SK-N-SH (cell line): Measurements from ENCODE around the gene UBE2L5. TPM values are rescaled to one million over a fixed set of nuclear protein-coding genes. Genes with fewer than 3 reads are reported as not detected.

Experiments
- CTCF ChIA-PET: fragments of 300-600, 350-600 bp; formaldehyde crosslinking; extraction: SDS; loops from one replicate; lab custom pipeline; 2021; lab: Yijun Ruan, JAX
- POLR2A ChIA-PET: fragments of 350-600 bp; sonication (Branson Sonifier 250); formaldehyde crosslinking; extraction: SDS; loops from one replicate; lab custom pipeline; 2020; ENCODE audit warnings: antibody characterized with exemption, inconsistent platforms; lab: Yijun Ruan, JAX
- DNase-seq: peaks from one replicate; pipeline ENCODE4 v3.0.0; 2012
- H2AFZ ChIP-seq: fragments of 200-600 bp; sonication (generic); 2 replicates; pipeline ENCODE4 v1.8.1; 2016; ENCODE audit warnings: antibody characterized with exemption, mild to moderate bottlenecking, low read depth
- H3F3A ChIP-seq: fragments of 200-600 bp; sonication (generic); replicated peaks from 2 replicates; pipeline ENCODE3; 2016; ENCODE audit warnings: antibody characterized with exemption, mild to moderate bottlenecking; ENCODE audit not compliant: insufficient read depth
- H3K27ac ChIP-seq, 2 experiments: fragments of 200-500 bp in 1 of 2; fragments of 200-600 bp in 1 of 2; sonication (Bioruptor generic) in 1 of 2; sonication (generic), shearing (Covaris generic) in 1 of 2; 2 replicates each; pipeline versions ENCODE4 v1.5.1 to v1.6.1; 2014 to 2016; ENCODE audit warnings: low read depth in 2 of 2, inconsistent platforms in 1 of 2, low read length in 1 of 2, mild to moderate bottlenecking in 1 of 2, mixed read lengths in 1 of 2
- H3K27me3 ChIP-seq: fragments of 200-600 bp; sonication (generic), shearing (Covaris generic); 2 replicates; pipeline ENCODE4 v1.6.1; 2016; ENCODE audit warnings: mixed run types; ENCODE audit not compliant: insufficient read depth
- H3K36me3 ChIP-seq, 2 experiments: fragments of 200-500 bp in 1 of 2; fragments of 200-600 bp in 1 of 2; sonication (Bioruptor generic) in 1 of 2; sonication (generic) in 1 of 2; replicated peaks in 1 of 2; 2 replicates each; pipeline versions ENCODE3 to v1.5.1; 2014 to 2016; ENCODE audit warnings: low read length in 1 of 2, mild to moderate bottlenecking in 1 of 2; ENCODE audit not compliant: insufficient read depth in 2 of 2, control insufficient read depth in 1 of 2
- H3K4me1 ChIP-seq, 2 experiments: fragments of 200-500 bp in 1 of 2; fragments of 200-600 bp in 1 of 2; sonication (Bioruptor generic) in 1 of 2; sonication (generic), shearing (Covaris generic) in 1 of 2; 2 replicates each; pipeline versions ENCODE4 v1.5.1 to v1.6.1; 2014 to 2016; ENCODE audit warnings: low read depth in 1 of 2, low read length in 1 of 2, mixed run types in 1 of 2; ENCODE audit not compliant: insufficient read depth in 2 of 2, control insufficient read depth in 1 of 2
- H3K4me2 ChIP-seq: fragments of 200-600 bp; sonication (generic), shearing (Covaris generic); 2 replicates; pipeline ENCODE4 v1.6.1; 2017; ENCODE audit warnings: mixed run types
- H3K4me3 ChIP-seq, 2 experiments: fragments of 200-500 bp in 1 of 2; fragments of 200-600 bp in 1 of 2; sonication (Bioruptor generic) in 1 of 2; sonication (generic), shearing (Covaris generic) in 1 of 2; 2 replicates each; pipeline versions ENCODE4 v1.5.1 to v1.8.1; 2014 to 2016; ENCODE audit warnings: low read depth in 2 of 2, inconsistent platforms in 1 of 2, low read length in 1 of 2, mild to moderate bottlenecking in 1 of 2, mixed read lengths in 1 of 2, moderate library complexity in 1 of 2
- H3K79me2 ChIP-seq: fragments of 200-600 bp; sonication (generic); 2 replicates; pipeline ENCODE4 v1.8.1; 2017; ENCODE audit warnings: mild to moderate bottlenecking; ENCODE audit not compliant: insufficient read depth
- H3K9ac ChIP-seq: fragments of 200-600 bp; sonication (generic); 2 replicates; pipeline ENCODE4 v1.6.1; 2017; ENCODE audit warnings: mixed run types
- H3K9me2 ChIP-seq: fragments of 200-600 bp; sonication (generic); 2 replicates; pipeline ENCODE4 v1.6.1; 2017; ENCODE audit warnings: mixed run types
- H3K9me3 ChIP-seq: fragments of 200-600 bp; sonication (generic); 2 replicates; pipeline ENCODE4 v1.6.1; 2017; ENCODE audit warnings: mixed run types, mild to moderate bottlenecking, moderate library complexity
- H4K20me1 ChIP-seq: fragments of 200-600 bp; sonication (generic); 2 replicates; pipeline ENCODE4 v1.6.1; 2017; ENCODE audit warnings: mild to moderate bottlenecking, mixed run types; ENCODE audit not compliant: insufficient read depth
- CHD2 ChIP-seq: fragments of 150-350 bp; IDR thresholded peaks from 2 replicates; pipeline ENCODE4 v1.6.1; 2018; ENCODE audit warnings: low read length; ENCODE audit not compliant: partially characterized antibody
- EP300 ChIP-seq, 2 experiments: IDR thresholded peaks; 2 replicates each; pipeline versions ENCODE4 v1.4.0 to v1.6.1; 2012; ENCODE audit warnings: borderline replicate concordance in 1 of 2, low read depth in 1 of 2, low read length in 1 of 2
- GABPA ChIP-seq: IDR thresholded peaks from 2 replicates; pipeline ENCODE4 v1.4.0; 2012; ENCODE audit warnings: low read depth, mild to moderate bottlenecking
- MXI1 ChIP-seq: IDR thresholded peaks from 2 replicates; pipeline ENCODE4 v1.6.1; 2012; ENCODE audit warnings: mild to moderate bottlenecking, low read depth, low read length, improper control_type of control experiment
- NRF1 ChIP-seq: IDR thresholded peaks from 2 replicates; pipeline ENCODE4 v1.6.1; 2012; ENCODE audit warnings: low read depth, mild to moderate bottlenecking, low read length
- POLR2AphosphoS5 ChIP-seq: IDR thresholded peaks from 2 replicates; pipeline ENCODE4 v1.6.1; 2012; ENCODE audit warnings: low read depth, low read length
- SIN3A ChIP-seq: IDR thresholded peaks from 2 replicates; pipeline ENCODE4 v1.6.1; 2012; ENCODE audit warnings: low read depth, mild to moderate bottlenecking, low read length, moderate library complexity, borderline replicate concordance
- TAF1 ChIP-seq: IDR thresholded peaks from 2 replicates; pipeline ENCODE4 v1.6.1; 2012; ENCODE audit warnings: low read depth, mild to moderate bottlenecking, low read length, moderate library complexity, borderline replicate concordance
- YY1 ChIP-seq: IDR thresholded peaks from 2 replicates; pipeline ENCODE4 v1.4.0; 2012; ENCODE audit warnings: low read depth, mild to moderate bottlenecking
- WGBS: methylation state at CpG from one replicate; pipeline ENCODE4 v1.1.6; 2017; ENCODE audit warnings: low lambda C conversion rate; 5-methylcytosine and 5-hydroxymethylcytosine counted together
- polyA plus RNA-seq, 3 experiments: library from polyadenylated mRNA; depleted of rRNA; stranded (reverse); fragments of >200 nt; gene quantifications; 2 replicates each; pipeline ENCODE4 v1.2.3, GENCODE V29; 2012
- TF ChIP-seq, protein P1 (sequence below): fragments of 150-350 bp; IDR thresholded peaks from 2 replicates; pipeline ENCODE4 v1.6.1; 2017; ENCODE audit warnings: antibody characterized with exemption, low read length, low read depth, borderline replicate concordance
- TF ChIP-seq, protein P2 (sequence below): IDR thresholded peaks from 2 replicates; pipeline ENCODE4 v1.4.0; 2012; ENCODE audit warnings: low read depth
- TF ChIP-seq, protein P3 (sequence below): fragments of 200-600 bp; sonication (generic); IDR thresholded peaks from 2 replicates; pipeline ENCODE4 v1.6.1; 2017; ENCODE audit warnings: antibody characterized with exemption, mild to moderate bottlenecking, moderate library complexity
- TF ChIP-seq, protein P4 (sequence below): IDR thresholded peaks from 2 replicates; pipeline ENCODE4 v1.6.1; 2012; ENCODE audit warnings: mild to moderate bottlenecking, low read depth, low read length, moderate library complexity

The UBE2L5 gene
- polyA plus RNA-seq, 1 of the 3 experiments (the other 2 are of a cell fraction), result 0.02 TPM

DNA sequence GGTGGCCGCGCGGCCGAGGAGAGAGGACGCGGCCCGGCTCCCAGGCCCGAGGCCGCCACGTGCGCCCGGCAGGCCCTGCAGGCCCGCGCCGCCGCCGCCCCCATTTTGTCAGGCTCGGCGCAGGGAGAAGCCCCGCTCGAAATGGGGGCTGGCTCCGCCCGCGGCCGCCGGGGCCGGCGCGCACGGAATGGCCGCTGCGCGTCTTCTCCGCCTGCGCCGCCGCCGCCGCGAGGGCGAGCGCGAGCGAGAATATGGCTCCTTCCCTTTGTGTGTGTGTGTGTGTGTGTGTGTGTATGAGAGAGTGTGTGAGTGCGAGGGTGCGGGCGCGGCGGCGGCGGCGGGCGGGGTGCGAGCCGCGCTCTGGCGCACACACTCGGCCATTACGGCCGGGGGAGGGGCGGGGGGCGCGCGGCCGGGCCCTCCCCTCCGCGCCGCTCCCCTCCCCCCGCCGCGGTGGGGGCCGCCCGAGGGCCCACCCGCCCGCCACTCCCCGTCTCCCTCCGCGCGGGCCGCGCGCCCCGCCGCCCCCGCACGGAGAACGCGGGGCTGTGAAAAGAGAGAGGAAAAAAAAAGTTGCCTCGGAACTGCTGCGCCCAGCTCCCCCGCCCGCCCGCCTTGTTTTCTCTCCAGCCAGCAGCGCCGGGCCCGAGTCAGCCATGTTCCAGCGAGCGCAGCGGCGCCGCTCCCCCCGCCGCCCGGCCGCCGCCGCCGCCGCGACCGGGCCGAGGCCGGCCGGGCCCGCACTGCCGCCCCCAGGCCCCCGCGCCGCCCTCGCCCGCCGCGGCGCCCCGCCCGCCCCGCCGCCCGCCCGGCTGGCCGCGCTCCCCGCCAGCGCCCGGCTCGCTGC, 42.4 kb downstream of the UBE2L5 start:
- Histone ChIP-seq H3K36me3 (peaks cover 19 to 28% of the 10 kb centered on the region in 2 experiments), H4K20me1 (peaks cover 11% of the 10 kb centered on the region; the same call in 1 of the 2 replicates), H3K79me2 (peaks cover 38% of the 10 kb centered on the region), H3K9ac (peak overlapping the region; percentile 85), H2AFZ (no peak overlapping the region), H3K27me3 (no peaks in the 10 kb centered on the region), H3K9me3 (no peaks in the 10 kb centered on the region)
- CTCF ChIA-PET, result interaction anchor here (0.6 to 1.0 kb wide), 2 partner anchors 35 to 349 kb away, joined by 3 read pairs; no protein-coding TSS in a partner anchor
- 0% methylated on average over 10 of the region's 136 CpGs for whole genome bisulfite sequencing
- TF ChIP-seq NRF1, result 0 out of 2 replicates have a peak, but pooled peaks have one; percentile 26
- TF ChIP-seq, protein P1, sequence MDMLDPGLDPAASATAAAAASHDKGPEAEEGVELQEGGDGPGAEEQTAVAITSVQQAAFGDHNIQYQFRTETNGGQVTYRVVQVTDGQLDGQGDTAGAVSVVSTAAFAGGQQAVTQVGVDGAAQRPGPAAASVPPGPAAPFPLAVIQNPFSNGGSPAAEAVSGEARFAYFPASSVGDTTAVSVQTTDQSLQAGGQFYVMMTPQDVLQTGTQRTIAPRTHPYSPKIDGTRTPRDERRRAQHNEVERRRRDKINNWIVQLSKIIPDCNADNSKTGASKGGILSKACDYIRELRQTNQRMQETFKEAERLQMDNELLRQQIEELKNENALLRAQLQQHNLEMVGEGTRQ, result no peak
- no peak for TF ChIP-seq GABPA
- TF ChIP-seq MXI1, result peak; percentile 41
- TF ChIP-seq, protein P2, sequence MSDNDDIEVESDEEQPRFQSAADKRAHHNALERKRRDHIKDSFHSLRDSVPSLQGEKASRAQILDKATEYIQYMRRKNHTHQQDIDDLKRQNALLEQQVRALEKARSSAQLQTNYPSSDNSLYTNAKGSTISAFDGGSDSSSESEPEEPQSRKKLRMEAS, result 0 out of 2 replicates have a peak, but pooled peaks have one; percentile 15
- peak; percentile 80 for TF ChIP-seq YY1
- TF ChIP-seq, protein P3, sequence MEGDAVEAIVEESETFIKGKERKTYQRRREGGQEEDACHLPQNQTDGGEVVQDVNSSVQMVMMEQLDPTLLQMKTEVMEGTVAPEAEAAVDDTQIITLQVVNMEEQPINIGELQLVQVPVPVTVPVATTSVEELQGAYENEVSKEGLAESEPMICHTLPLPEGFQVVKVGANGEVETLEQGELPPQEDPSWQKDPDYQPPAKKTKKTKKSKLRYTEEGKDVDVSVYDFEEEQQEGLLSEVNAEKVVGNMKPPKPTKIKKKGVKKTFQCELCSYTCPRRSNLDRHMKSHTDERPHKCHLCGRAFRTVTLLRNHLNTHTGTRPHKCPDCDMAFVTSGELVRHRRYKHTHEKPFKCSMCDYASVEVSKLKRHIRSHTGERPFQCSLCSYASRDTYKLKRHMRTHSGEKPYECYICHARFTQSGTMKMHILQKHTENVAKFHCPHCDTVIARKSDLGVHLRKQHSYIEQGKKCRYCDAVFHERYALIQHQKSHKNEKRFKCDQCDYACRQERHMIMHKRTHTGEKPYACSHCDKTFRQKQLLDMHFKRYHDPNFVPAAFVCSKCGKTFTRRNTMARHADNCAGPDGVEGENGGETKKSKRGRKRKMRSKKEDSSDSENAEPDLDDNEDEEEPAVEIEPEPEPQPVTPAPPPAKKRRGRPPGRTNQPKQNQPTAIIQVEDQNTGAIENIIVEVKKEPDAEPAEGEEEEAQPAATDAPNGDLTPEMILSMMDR, result no peak
- TF ChIP-seq POLR2AphosphoS5, result no peak; the same call in 1 of the 2 replicates
- TF ChIP-seq, protein P4, sequence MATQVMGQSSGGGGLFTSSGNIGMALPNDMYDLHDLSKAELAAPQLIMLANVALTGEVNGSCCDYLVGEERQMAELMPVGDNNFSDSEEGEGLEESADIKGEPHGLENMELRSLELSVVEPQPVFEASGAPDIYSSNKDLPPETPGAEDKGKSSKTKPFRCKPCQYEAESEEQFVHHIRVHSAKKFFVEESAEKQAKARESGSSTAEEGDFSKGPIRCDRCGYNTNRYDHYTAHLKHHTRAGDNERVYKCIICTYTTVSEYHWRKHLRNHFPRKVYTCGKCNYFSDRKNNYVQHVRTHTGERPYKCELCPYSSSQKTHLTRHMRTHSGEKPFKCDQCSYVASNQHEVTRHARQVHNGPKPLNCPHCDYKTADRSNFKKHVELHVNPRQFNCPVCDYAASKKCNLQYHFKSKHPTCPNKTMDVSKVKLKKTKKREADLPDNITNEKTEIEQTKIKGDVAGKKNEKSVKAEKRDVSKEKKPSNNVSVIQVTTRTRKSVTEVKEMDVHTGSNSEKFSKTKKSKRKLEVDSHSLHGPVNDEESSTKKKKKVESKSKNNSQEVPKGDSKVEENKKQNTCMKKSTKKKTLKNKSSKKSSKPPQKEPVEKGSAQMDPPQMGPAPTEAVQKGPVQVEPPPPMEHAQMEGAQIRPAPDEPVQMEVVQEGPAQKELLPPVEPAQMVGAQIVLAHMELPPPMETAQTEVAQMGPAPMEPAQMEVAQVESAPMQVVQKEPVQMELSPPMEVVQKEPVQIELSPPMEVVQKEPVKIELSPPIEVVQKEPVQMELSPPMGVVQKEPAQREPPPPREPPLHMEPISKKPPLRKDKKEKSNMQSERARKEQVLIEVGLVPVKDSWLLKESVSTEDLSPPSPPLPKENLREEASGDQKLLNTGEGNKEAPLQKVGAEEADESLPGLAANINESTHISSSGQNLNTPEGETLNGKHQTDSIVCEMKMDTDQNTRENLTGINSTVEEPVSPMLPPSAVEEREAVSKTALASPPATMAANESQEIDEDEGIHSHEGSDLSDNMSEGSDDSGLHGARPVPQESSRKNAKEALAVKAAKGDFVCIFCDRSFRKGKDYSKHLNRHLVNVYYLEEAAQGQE, result no peak
- TF ChIP-seq EP300 (IDR thresholded peaks at IDR 0.05; ENCODE audit: borderline replicate concordance in 1 of 2, low read depth in 1 of 2, low read length in 1 of 2), result peak in 1 of 2 experiments; percentile 20; a peak in 1 of 4 replicates
- no peak for TF ChIP-seq SIN3A
- peak; percentile 39 for TF ChIP-seq CHD2
- TF ChIP-seq TAF1, result peak; percentile 47; the same call in 1 of the 2 replicates
- TF ChIP-seq, all 33 proteins: peak for 7
- DNase-seq, result peak; percentile 90
- POLR2A ChIA-PET, result interaction anchor here (0.6 to 1.9 kb wide), 3 partner anchors 9 to 158 kb away, joined by 3 to 25 read pairs (median 5); partner anchors contain the start of genes KATNAL1 and USPL1
- Histone ChIP-seq H3K4me1 (peaks cover 13 to 23% of the 10 kb centered on the region in 2 experiments; a peak in 3 of 4 replicates), H3K4me2 (peak overlapping the region; percentile 80), H3K9me2 (no peaks in the 10 kb centered on the region), H3F3A (peaks cover 30% of the 10 kb centered on the region), H3K27ac (peak overlapping the region; percentile 85 to 97), H3K4me3 (peak overlapping the region; percentile 68 to 77)
